HTR-8/SVneo (cell line): ENCODE data around the gene TRANK1.
"Not testable (repeated sequence)": the region's sequence is repeated elsewhere in the genome, so short reads cannot be mapped to it uniquely, and the experiment has no call there.

ENCODE experiments used
- DNase-seq: peaks from one replicate; pipeline ENCODE4 v3.0.0; 2011; ENCODE audit warnings: low spot score, mixed read lengths; ENCODE audit not compliant: insufficient read length
- FAIRE-seq: peaks from 2 replicates; lab custom pipeline; 2011; peaks lifted over from hg19 to GRCh38; lab: Jason Lieb, UNC

The TRANK1 gene

GRCh38 chr3:36923523-36923943, 21.3 kb downstream of the TRANK1 start:
- FAIRE-seq (no peak), DNase-seq (no peak)

DNA sequence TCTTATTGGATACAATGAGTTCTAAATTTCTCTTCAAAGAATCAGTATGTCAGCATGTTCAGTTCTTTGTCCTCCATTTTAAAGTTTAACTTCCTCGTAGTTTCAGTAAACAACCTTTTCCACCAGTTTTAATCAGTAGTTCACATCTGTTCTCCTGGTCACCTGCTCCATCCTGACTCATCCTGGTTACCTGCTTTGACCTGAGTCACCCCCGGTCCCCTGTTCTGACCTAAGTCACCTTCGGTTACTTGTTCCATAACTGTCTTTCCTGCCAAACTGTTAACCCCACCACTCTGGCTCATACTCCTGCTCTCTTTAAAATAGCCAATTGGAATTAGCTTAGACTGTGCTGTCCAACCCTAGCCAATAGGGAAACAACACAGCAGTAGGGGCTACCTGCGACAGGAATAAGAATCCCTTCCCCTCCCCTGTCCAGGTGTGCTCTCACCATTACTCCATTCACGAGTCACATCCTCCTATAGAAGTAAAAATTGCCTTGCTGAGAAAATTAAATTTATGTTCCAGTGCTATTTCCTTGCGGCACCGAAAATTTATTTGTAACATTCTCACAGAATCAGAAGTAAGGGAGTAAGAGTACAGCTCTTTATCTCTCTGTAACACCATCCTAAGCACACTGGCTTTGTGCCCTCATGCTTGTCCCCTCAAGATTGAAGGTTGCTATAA, 23.8 kb downstream of the TRANK1 start:
- no peak for DNase-seq
- FAIRE-seq, result no peak

DNA sequence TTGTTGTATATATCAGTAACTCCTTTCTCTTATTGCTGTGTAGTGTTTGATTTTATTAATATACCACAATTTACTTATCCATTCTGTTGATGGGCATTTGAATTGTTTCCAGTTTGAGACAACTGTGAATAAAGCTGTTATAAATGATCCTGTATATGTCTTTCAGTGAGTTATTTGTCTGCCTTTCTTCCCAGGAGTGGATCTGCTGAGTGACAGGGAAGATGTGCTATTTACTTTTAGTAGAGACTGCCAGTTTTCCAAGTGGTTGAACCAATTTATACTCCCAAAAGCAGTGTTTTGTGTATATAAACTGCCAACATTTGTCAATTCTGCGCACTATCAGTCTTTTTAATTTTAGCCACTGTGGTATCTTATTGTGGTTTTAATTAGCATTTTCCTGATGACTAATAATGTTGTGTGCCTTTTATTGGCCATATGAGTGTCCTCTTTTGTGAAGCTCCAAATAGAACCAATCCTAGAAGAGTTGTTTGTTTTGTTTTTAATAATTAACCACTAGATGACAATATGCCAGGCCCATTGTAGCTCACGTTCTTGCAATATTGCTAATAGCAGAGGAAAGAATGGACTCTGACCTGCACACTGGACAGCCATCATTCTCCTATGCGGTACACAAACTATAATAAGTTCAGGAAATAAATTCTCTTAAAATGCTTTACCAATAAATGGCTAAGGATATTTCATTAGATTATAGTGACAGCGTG, 25.3 kb downstream of the TRANK1 start:
- DNase-seq, result no peak
- FAIRE-seq, result no peak

DNA sequence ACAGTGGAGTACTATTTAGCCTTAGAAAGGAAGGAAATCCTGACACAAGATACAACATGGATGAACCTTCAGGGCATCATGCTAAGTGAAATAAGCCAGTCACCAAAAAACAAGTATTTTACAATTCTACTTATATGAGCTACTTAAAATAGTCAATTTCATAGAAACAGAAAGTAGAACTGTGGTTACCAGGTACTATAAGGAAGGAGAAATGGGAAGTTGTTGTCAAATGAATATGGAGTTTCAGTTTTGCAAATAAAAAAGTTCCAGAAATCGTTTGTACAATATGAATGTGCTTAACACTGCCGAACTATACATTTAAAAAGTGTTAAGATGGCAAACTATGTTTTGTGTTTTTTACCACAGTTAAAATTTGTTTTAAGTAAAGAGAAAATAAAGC, 26.8 kb downstream of the TRANK1 start:
- no peak for DNase-seq
- FAIRE-seq, result no peak

DNA sequence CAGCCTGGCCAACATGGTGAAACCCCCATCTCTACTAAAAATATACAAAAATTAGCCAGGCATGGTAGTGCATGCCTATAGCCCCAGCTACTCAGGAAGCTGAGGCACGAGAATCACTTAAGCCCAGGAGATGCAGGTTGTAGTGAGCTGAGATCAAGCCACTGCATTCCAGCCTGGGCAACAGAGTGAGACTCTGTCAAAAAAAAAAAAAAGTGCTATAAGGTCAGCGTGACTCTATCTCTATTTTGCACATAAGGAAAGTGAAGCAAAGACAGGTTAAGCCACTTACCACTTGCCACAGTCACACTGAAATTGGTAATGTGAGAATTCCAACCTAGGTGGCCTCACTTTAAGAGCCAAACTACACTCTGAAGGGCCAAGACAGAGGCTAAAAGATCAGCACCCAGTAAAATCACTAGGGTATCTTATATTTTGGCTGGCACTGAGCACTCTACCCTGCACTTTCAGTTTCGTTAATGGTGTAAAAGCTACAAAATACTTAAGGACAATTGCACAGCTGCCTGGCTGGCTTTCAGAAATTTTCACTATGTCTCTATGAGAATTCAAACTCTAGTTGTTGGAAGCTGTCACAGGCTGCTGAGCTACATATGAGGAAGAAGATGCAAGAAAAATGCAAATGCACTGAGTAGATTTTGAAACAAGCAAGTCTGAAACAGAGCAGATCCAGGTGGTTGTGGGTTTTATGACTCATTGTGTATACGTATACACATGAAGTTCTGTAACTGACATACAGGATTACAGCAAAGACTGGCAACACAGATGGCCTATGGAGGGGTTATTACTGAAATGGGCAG, 32.7 kb downstream of the TRANK1 start:
- DNase-seq (peak; percentile 54), FAIRE-seq (no peak)

DNA sequence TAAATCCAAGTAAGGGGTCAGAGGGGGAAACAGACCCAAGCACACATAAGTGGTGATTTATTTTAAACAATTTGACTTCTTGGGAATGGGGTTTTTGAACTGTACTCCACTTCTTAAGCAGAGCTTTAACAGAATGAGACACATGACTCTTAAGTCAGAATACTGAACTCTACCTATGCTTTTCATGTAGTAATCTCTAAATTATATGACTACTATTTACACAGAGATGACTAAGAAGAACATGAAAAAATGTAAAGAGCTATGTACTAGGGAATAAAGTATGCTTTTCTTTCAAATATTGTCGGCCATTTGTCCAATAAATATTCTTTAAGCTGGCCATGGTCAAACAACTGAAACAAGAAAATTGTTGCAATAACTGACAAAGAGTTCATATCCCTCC, 35.2 kb downstream of the TRANK1 start:
- FAIRE-seq, result no peak
- no peak for DNase-seq

- no peak for DNase-seq
- no peak for FAIRE-seq
Observed at GRCh38 chr3:36909181-36909580, 35.7 kb downstream of the TRANK1 start.

GRCh38 chr3:36908647-36909180, 36.1 kb downstream of the TRANK1 start:
- no peak for FAIRE-seq
- no peak for DNase-seq

DNA sequence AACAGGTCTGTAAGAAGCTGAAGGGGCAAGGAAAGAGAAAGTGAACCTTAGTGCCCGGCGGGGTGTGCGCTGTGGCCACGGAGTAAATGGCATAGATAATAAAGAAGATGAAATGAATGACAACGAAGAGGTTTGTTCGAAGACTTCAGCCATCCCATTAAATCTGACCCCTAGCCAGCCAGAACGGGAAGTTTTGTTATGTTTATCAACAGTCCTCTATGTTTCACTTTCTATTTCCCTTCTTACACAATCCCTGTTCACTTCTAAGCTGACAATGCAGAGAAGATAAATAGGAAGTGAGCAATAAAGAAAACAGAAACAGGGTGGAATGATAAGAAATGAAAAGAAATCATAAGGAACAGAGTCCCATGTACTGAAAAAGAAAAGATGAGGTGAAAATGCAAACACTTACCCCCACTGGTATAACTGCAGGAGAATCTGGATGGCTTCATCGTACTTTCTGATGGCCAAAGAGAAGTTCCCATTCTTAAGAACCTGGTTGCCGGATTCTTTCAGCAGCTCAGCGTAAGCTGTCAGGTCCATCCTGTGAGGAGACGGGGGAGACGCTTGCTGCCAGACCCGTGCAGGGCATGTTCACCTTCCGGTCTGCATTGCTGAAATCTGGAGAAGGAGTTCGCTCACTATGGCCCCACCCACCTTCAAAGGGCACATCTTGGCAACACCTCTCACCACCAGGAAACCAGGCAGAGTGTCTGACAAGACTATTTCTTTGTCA, 36.8 kb downstream of the TRANK1 start:
- FAIRE-seq (no peak), DNase-seq (peak; percentile 52)

- DNase-seq (no peak), FAIRE-seq (no peak)
Observed at GRCh38 chr3:36906504-36907149, 38.2 kb downstream of the TRANK1 start.

GRCh38 chr3:36905545-36905944, 39.3 kb downstream of the TRANK1 start:
- FAIRE-seq, result no peak
- DNase-seq, result no peak

DNA sequence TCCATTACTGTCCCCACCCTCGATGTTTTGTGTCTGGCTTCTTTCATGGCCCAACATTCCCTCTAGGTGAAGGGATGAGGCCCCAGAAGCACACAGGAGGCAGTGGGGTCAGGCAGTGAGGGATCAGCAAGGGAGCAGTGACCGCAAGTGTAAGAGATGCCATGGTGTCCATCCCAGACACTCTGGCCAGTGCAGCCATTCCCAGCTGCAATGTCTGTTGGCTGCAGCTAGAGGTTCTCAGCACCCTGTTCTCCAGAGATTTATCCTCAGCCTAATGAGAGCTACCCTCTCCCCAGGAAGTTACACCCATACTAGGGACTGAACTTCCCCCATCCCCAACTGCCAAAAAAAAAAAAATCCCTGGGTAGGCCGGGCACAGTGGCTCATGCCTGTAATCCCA, 40.2 kb downstream of the TRANK1 start:
- DNase-seq (peak; percentile 28), FAIRE-seq (no peak)

GRCh38 chr3:36904065-36904464, 40.8 kb downstream of the TRANK1 start:
- FAIRE-seq, DNase-seq: not testable (repeated sequence)

GRCh38 chr3:36903119-36903882, 41.6 kb downstream of the TRANK1 start:
- no peak for DNase-seq
- no peak for FAIRE-seq

- DNase-seq (no peak), FAIRE-seq (no peak)
Observed at GRCh38 chr3:36901588-36901987, 43.3 kb downstream of the TRANK1 start.

DNA sequence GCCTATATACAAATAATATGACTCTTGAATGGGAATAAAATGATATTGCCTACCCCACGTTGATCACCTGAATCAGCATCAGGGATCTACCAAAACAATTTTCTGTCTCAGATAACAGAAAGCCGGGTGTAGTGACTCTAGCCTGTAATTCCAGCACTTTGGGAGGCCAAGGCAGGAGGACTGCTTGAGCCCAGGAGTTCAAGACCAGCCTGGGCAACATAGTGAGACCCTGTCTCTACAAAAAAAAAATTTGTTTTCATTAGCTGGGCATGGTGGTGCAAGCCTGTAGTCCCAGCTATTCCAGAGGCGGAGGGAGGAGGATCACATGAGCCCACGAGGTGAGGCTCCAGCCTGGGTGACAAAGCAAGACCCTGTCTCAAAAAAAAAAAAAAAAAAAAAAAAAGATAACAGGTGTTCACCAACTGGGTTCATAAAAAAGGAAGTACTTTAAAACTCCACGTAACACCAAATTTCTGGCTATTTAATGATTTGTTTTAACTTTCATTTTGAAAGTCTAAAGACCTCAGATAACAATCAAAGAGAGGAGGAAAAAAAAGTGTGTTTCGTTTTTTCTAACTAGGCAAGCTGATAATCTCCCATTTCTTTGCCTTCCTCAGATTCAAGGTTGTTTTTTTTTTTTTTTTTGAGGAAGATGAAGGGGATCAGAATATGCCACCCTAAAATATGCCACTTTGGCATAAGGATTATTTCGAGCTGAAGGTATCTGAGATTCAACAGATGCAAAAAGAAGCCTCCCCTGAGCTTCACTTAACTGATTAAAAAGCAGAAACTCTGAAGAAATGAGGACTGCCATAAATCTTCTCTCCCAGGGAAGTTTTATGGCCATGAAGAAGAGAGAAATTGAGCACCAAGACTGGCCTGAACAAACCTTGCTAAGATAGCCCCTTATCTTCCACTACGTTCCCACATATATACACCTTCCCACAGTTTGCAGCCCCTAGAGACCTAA, 44.1 kb downstream of the TRANK1 start:
- FAIRE-seq (no peak), DNase-seq (no peak)

- DNase-seq (no peak), FAIRE-seq (no peak)
Observed at GRCh38 chr3:36895496-36896409, 49.1 kb downstream of the TRANK1 start.
